ENCODE measurements around the gene TMEM164. TPM values are rescaled to one million over a fixed set of nuclear protein-coding genes. Genes with fewer than 3 reads are reported as not detected.

The TMEM164 gene
- polyA plus RNA-seq, 1 donor (not counting 4 experiments of a cell fraction or from before 2014, with no cell fraction given) = 15.3 TPM

GRCh38 chrX:110052303-110052702, 49.4 kb downstream of the TMEM164 start:
- dilution Hi-C loops (cut with MboI; ENCODE audit: extremely low pct_ligation_motif_present, low sequenced_read_pairs) = no loop called here
- Histone ChIP-seq H3K9me3 (ENCODE audit: control insufficient read depth, low read depth, low read length) (no peaks in the 10 kb centered on the region), H3K27me3 (ENCODE audit: control insufficient read depth, extremely low read depth, insufficient read depth, low read length) (no peaks in the 10 kb centered on the region), H3K9ac (ENCODE audit: control insufficient read depth, extremely low read depth, insufficient read depth, low read length) (no peak overlapping the region), H3K79me2 (ENCODE audit: control insufficient read depth, insufficient read depth, low read length) (no peaks in the 10 kb centered on the region), H3K36me3 (ENCODE audit: control insufficient read depth in 2 of 2, extremely low read depth in 1 of 2, insufficient read depth in 2 of 2, low read length in 2 of 2) (no peaks in the 10 kb centered on the region), H2AFZ (ENCODE audit: control insufficient read depth, low read length) (no peak overlapping the region), H4K20me1 (ENCODE audit: control insufficient read depth, extremely low read depth, insufficient read depth, low read length) (no peaks in the 10 kb centered on the region), H3K9me1 (ENCODE audit: control insufficient read depth, extremely low read depth, insufficient read depth, low read length) (no peaks in the 10 kb centered on the region), H3K27ac (ENCODE audit: control insufficient read depth, insufficient read depth, low read length) (no peak overlapping the region), H3K4me1 (ENCODE audit: control insufficient read depth, extremely low read depth, insufficient read depth, low read length) (no peaks in the 10 kb centered on the region), H3K4me2 (ENCODE audit: control insufficient read depth, extremely low read depth, insufficient read depth, low read depth, low read length) (no peak overlapping the region), H3K4me3 (ENCODE audit: control insufficient read depth in 2 of 3, extremely low read depth in 1 of 3, insufficient read depth in 2 of 3, low read depth in 1 of 3, low read length in 3 of 3) (no peak overlapping the region)
- FAIRE-seq (no peak), DNase-seq (ENCODE audit: low read depth, low spot score) (no peak)
- TF ChIP-seq EZH2 (IDR thresholded peaks at IDR 0.05; ENCODE audit: low read length) = no peak
- TF ChIP-seq CTCF (optimal IDR thresholded peaks at IDR 0.05 in 1 of 3, IDR thresholded peaks at IDR 0.05 in 1 of 3, conservative IDR thresholded peaks at IDR 0.05 in 1 of 3; ENCODE audit: extremely low read depth in 1 of 3, insufficient read depth in 2 of 3, low read length in 3 of 3) = no peak

GRCh38 chrX:110053453-110053852, 50.5 kb downstream of the TMEM164 start:
- H3K4me2 ChIP-seq (ENCODE audit: control insufficient read depth, extremely low read depth, insufficient read depth, low read depth, low read length) = no peak overlapping the region
- no peak overlapping the region for H2AFZ ChIP-seq (ENCODE audit: control insufficient read depth, low read length)
- no peak overlapping the region for H3K9ac ChIP-seq (ENCODE audit: control insufficient read depth, extremely low read depth, insufficient read depth, low read length)
- no peaks in the 10 kb centered on the region for H3K36me3 ChIP-seq (ENCODE audit: control insufficient read depth in 2 of 2, extremely low read depth in 1 of 2, insufficient read depth in 2 of 2, low read length in 2 of 2)
- H3K27me3 ChIP-seq (ENCODE audit: control insufficient read depth, extremely low read depth, insufficient read depth, low read length) = no peaks in the 10 kb centered on the region
- FAIRE-seq (no peak), DNase-seq (ENCODE audit: low read depth, low spot score) (no peak)
- TF ChIP-seq EZH2 (IDR thresholded peaks at IDR 0.05; ENCODE audit: low read length) (no peak), CTCF (optimal IDR thresholded peaks at IDR 0.05 in 1 of 3, IDR thresholded peaks at IDR 0.05 in 1 of 3, conservative IDR thresholded peaks at IDR 0.05 in 1 of 3; ENCODE audit: extremely low read depth in 1 of 3, insufficient read depth in 2 of 3, low read length in 3 of 3) (no peak)
- no peaks in the 10 kb centered on the region for H3K79me2 ChIP-seq (ENCODE audit: control insufficient read depth, insufficient read depth, low read length)
- no peaks in the 10 kb centered on the region for H4K20me1 ChIP-seq (ENCODE audit: control insufficient read depth, extremely low read depth, insufficient read depth, low read length)
- no peaks in the 10 kb centered on the region for H3K4me1 ChIP-seq (ENCODE audit: control insufficient read depth, extremely low read depth, insufficient read depth, low read length)
- H3K4me3 ChIP-seq (ENCODE audit: control insufficient read depth in 2 of 3, extremely low read depth in 1 of 3, insufficient read depth in 2 of 3, low read depth in 1 of 3, low read length in 3 of 3) = no peak overlapping the region
- dilution Hi-C loops (cut with MboI; ENCODE audit: extremely low pct_ligation_motif_present, low sequenced_read_pairs) = no loop called here
- H3K9me3 ChIP-seq (ENCODE audit: control insufficient read depth, low read depth, low read length) = no peaks in the 10 kb centered on the region
- H3K9me1 ChIP-seq (ENCODE audit: control insufficient read depth, extremely low read depth, insufficient read depth, low read length) = no peaks in the 10 kb centered on the region
- no peak overlapping the region for H3K27ac ChIP-seq (ENCODE audit: control insufficient read depth, insufficient read depth, low read length)
